GM18526 (cell line): Measurements from ENCODE around the gene SHISA6.

Source experiments
- POLR2A ChIP-seq: IDR thresholded peaks from 3 replicates; pipeline ENCODE4 v1.6.1; 2011; ENCODE audit not compliant: insufficient read length; ENCODE audit errors: extremely low read depth

Gene SHISA6

GRCh38 chr17:11547853-11548252, 306.8 kb downstream of the SHISA6 start:
- no peak for TF ChIP-seq POLR2A

GRCh38 chr17:11548398-11548797, 307.4 kb downstream of the SHISA6 start:
- no peak for TF ChIP-seq POLR2A

- no peak for TF ChIP-seq POLR2A
Measured at GRCh38 chr17:11550431-11550830, 309.4 kb downstream of the SHISA6 start.

- no peak for TF ChIP-seq POLR2A
Measured at GRCh38 chr17:11551442-11551841, 310.4 kb downstream of the SHISA6 start.

GRCh38 chr17:11553135-11553534, 312.1 kb downstream of the SHISA6 start:
- no peak for TF ChIP-seq POLR2A

- TF ChIP-seq POLR2A, result no peak
Measured at GRCh38 chr17:11554042-11554441, 313.0 kb downstream of the SHISA6 start.

- no peak for TF ChIP-seq POLR2A
Measured at GRCh38 chr17:11554542-11554941, 313.5 kb downstream of the SHISA6 start.

- no peak for TF ChIP-seq POLR2A
Measured at GRCh38 chr17:11555530-11555929, 314.5 kb downstream of the SHISA6 start.

GRCh38 chr17:11557727-11558452, 316.9 kb downstream of the SHISA6 start:
- no peak for TF ChIP-seq POLR2A

GRCh38 chr17:11558681-11559234, 317.7 kb downstream of the SHISA6 start:
- no peak for TF ChIP-seq POLR2A

GRCh38 chr17:11559601-11560000, 318.6 kb downstream of the SHISA6 start:
- TF ChIP-seq POLR2A, result no peak

- TF ChIP-seq POLR2A, result no peak
Measured at GRCh38 chr17:11561281-11561680, 320.3 kb downstream of the SHISA6 start.

GRCh38 chr17:11561702-11562101, 320.7 kb downstream of the SHISA6 start:
- TF ChIP-seq POLR2A, result no peak

- TF ChIP-seq POLR2A, result no peak
Measured at GRCh38 chr17:11564589-11565380, 323.8 kb downstream of the SHISA6 start.

- TF ChIP-seq POLR2A, result no peak
Measured at GRCh38 chr17:11565591-11565990, 324.6 kb downstream of the SHISA6 start.

- no peak for TF ChIP-seq POLR2A
Measured at GRCh38 chr17:11578998-11579397, 338.0 kb downstream of the SHISA6 start.
